Muscle of leg (tissue), 11 donors: ENCODE results near the gene KCNK4. TPM values are rescaled to one million over a fixed set of nuclear protein-coding genes. Genes with fewer than 3 reads are reported as not detected.
"Not testable (repeated sequence)": the region's sequence is repeated elsewhere in the genome, so short reads cannot be mapped to it uniquely, and the experiment has no call there.

Experiments used
- DNase-seq: peaks from one replicate; pipeline ENCODE4 v3.0.0; 2013
- H3K27ac ChIP-seq: one replicate; pipeline ENCODE4 v1.5.1; 2013; ENCODE audit warnings: mild to moderate bottlenecking, low read length, control low read depth
- H3K27me3 ChIP-seq: one replicate; pipeline ENCODE4 v1.6.1; 2013; ENCODE audit warnings: low read length; ENCODE audit not compliant: control insufficient read depth, insufficient read depth
- H3K36me3 ChIP-seq: one replicate; pipeline ENCODE4 v1.6.1; 2013; ENCODE audit warnings: low read length; ENCODE audit not compliant: control insufficient read depth, insufficient read depth
- H3K4me1 ChIP-seq: one replicate; pipeline ENCODE4 v1.6.1; 2013; ENCODE audit warnings: low read length; ENCODE audit not compliant: control insufficient read depth, insufficient read depth
- H3K4me3 ChIP-seq: one replicate; pipeline ENCODE4 v1.5.1; 2013; ENCODE audit warnings: low read length, control low read depth
- H3K9me3 ChIP-seq: replicated peaks from 2 replicates; pipeline ENCODE4 v1.6.1; 2013; ENCODE audit warnings: low read depth, low read length; ENCODE audit not compliant: control insufficient read depth
- WGBS: methylation state at CpG from one replicate; pipeline ENCODE4 v1.1.5; 2013; ENCODE audit warnings: missing lambda C conversion rate; ENCODE audit not compliant: insufficient coverage; 5-methylcytosine and 5-hydroxymethylcytosine counted together
- polyA plus RNA-seq, 8 donors: library from polyadenylated mRNA; unstranded; fragments of 120-200 nt; gene quantifications; one replicate each; pipeline versions ENCODE4 v1.2.1 to v1.2.3, GENCODE V29; 2013; ENCODE audit warnings: inconsistent platforms in 1 of 8, low replicate concordance in 1 of 8; ENCODE audit not compliant: insufficient read length in 8 of 8, insufficient read depth in 1 of 8
- total RNA-seq: library from RNA; stranded (reverse); fragments of 120-200 nt; gene quantifications from one replicate; pipeline ENCODE4 v1.2.4, GENCODE V29; 2013

KCNK4 gene
- total and polyA plus RNA-seq, 9 donors = 0.08 to 0.13 TPM; not detected in 7

- Histone ChIP-seq H3K27ac (peak within 1 kb of the TSS; percentile 100), H3K4me1 (peaks cover 34% of the 10 kb centered on the region), H3K4me3 (peak within 1 kb of the TSS; percentile 99), H3K36me3 (peaks cover 45% of the 10 kb centered on the region), H3K27me3 (no peaks in the 10 kb centered on the region), H3K9me3 (no peaks in the 10 kb centered on the region)
- peak; percentile 99 for DNase-seq
- under 1% methylated on average over 47 of the region's 61 CpGs for WGBS
Observed at GRCh38 chr11:64317961-64318765, 27.1 kb downstream of the KCNK4 start, which contains the start of gene PRDX5. Gene PRDX5 (plus strand): TSS chr11:64318121. CDS start chr11:64318216, 95 bp downstream.

DNA sequence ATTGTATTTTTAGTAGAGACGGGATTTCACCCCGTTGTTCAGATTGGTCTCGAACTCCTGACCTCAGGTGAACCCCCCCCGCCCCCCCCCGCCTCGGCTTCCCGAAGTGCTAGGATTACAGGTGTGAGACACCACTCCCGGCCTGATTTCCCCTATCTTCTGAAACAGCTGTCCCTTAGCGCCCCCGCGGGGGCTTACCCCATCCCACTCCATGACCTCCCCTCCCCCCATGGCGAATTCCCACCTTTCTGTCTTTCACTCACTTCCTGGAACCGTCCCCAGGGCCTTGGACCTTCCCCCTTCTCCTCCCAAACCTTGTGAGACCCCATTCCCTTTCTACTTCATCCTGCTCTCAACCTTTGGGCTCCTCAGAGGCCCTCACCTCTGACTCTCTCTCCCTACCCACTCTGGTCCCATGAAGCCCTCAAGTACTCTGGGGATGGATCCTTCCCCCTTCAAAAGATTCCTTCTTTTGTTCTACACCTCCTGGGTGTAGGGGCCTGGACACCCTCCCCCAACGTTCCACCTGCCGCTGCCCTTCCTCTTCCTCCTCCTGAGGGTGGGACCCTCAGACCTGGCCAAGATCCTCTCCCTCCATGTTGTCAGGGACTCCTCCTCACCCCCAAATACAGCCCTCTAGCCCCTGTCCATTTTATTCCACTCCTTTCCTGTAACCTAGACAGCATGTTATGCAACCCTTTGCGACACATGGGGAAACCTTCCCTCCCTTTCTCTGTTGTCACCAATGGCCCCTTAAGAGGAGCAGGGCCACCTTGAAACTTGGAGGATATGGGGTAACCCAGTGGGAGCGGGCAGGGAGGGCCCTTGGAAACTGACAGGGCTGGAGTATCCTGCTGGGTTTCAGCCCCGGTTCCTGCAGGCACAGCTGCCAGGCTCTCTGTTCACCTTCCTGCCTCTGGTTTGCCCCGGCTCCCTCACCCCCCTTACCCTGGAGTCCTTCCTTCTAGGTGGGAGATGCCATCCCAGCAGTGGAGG is 28.0 kb downstream of the KCNK4 start:
- Histone ChIP-seq H3K4me1 (peaks cover 25% of the 10 kb centered on the region), H3K27me3 (no peaks in the 10 kb centered on the region), H3K36me3 (peaks cover 50% of the 10 kb centered on the region), H3K4me3 (peak overlapping the region; percentile 99), H3K27ac (peak overlapping the region; percentile 91), H3K9me3 (no peaks in the 10 kb centered on the region)
- DNase-seq = peak; percentile 49
- 15% methylated on average over 8 of the region's 19 CpGs for WGBS

DNA sequence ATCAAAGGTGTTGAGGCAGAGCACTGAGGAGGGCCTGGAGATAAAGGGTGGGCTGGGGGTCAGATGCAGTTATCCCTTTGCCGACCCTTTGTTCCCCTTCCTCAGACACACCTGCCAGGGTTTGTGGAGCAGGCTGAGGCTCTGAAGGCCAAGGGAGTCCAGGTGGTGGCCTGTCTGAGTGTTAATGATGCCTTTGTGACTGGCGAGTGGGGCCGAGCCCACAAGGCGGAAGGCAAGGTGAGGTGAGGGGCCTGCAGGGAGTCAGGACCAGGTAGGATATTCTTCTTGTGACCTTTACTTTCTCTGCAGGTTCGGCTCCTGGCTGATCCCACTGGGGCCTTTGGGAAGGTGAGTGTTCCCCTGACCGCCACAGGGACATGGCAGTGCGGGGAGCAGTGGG is 29.5 kb downstream of the KCNK4 start:
- 98% methylated on average over 5 of the region's 7 CpGs for WGBS
- no peak for DNase-seq
- peaks cover 22% of the 10 kb centered on the region for H3K4me1 ChIP-seq
- H3K36me3 ChIP-seq = peaks cover 35% of the 10 kb centered on the region
- H3K4me3 ChIP-seq = no peak overlapping the region
- no peak overlapping the region for H3K27ac ChIP-seq
- no peaks in the 10 kb centered on the region for H3K9me3 ChIP-seq
- no peaks in the 10 kb centered on the region for H3K27me3 ChIP-seq

GRCh38 chr11:64321026-64321425 is 29.9 kb downstream of the KCNK4 start:
- H3K4me3 ChIP-seq = no peak overlapping the region
- no peaks in the 10 kb centered on the region for H3K27me3 ChIP-seq
- peaks cover 30% of the 10 kb centered on the region for H3K36me3 ChIP-seq
- H3K27ac ChIP-seq = no peak overlapping the region
- H3K9me3 ChIP-seq = no peaks in the 10 kb centered on the region
- no peak for DNase-seq
- H3K4me1 ChIP-seq = peaks cover 21% of the 10 kb centered on the region
- WGBS = 83% methylated on average over 5 of the region's 5 CpGs

- H3K27ac ChIP-seq = no peak overlapping the region
- WGBS = 92% methylated on average over 4 of the region's 5 CpGs
- H3K4me1 ChIP-seq = peaks cover 17% of the 10 kb centered on the region
- no peaks in the 10 kb centered on the region for H3K27me3 ChIP-seq
- H3K9me3 ChIP-seq = no peaks in the 10 kb centered on the region
- no peak for DNase-seq
- H3K36me3 ChIP-seq = peaks cover 29% of the 10 kb centered on the region
- no peak overlapping the region for H3K4me3 ChIP-seq
Observed at GRCh38 chr11:64321533-64321932, 30.4 kb downstream of the KCNK4 start.

GRCh38 chr11:64322925-64323260 is 31.8 kb downstream of the KCNK4 start:
- 79% methylated on average over 2 of the region's 7 CpGs for WGBS

GRCh38 chr11:64323373-64323772 is 32.3 kb downstream of the KCNK4 start:
- peaks cover 29% of the 10 kb centered on the region for H3K36me3 ChIP-seq
- no peak overlapping the region for H3K27ac ChIP-seq
- peaks cover 10% of the 10 kb centered on the region for H3K4me1 ChIP-seq
- 67% methylated on average over 2 of the region's 5 CpGs for WGBS
- no peak for DNase-seq
- H3K9me3 ChIP-seq = peaks cover 3% of the 10 kb centered on the region
- no peaks in the 10 kb centered on the region for H3K27me3 ChIP-seq
- H3K4me3 ChIP-seq = no peak overlapping the region

More at GRCh38 chr11:64322925-64323260, 31.8 kb downstream of the KCNK4 start:
- DNase-seq = no peak
- no peak overlapping the region for H3K4me3 ChIP-seq
- H3K9me3 ChIP-seq = peaks cover 3% of the 10 kb centered on the region
- H3K4me1 ChIP-seq = peaks cover 10% of the 10 kb centered on the region
- H3K27ac ChIP-seq = no peak overlapping the region
- H3K27me3 ChIP-seq = no peaks in the 10 kb centered on the region
- peaks cover 29% of the 10 kb centered on the region for H3K36me3 ChIP-seq

DNA sequence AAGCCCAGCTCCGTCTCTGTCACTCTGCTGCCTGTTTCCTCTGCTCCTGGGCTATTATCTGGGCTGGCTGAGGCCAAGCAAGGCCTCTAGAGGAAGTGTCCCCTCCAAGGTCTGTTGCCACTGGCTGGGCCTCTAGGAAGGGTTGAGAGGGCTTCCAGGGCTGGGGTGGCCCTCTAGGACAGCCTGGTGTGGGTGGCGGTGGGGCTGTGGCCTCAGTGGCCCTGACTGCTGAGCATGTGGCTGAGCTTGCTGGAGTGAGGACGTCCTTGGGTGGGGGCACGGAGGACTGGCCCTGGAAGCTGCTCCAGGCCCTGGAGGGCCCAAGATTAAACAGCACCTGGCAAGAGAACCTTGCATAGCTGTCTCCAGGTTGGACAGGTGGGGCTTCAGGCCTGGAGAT is 32.9 kb downstream of the KCNK4 start:
- WGBS = 74% methylated on average over 3 of the region's 4 CpGs
- peaks cover 29% of the 10 kb centered on the region for H3K36me3 ChIP-seq
- H3K27ac ChIP-seq, H3K9me3 ChIP-seq, H3K4me3 ChIP-seq, DNase-seq, H3K4me1 ChIP-seq, H3K27me3 ChIP-seq: not testable (repeated sequence)

DNA sequence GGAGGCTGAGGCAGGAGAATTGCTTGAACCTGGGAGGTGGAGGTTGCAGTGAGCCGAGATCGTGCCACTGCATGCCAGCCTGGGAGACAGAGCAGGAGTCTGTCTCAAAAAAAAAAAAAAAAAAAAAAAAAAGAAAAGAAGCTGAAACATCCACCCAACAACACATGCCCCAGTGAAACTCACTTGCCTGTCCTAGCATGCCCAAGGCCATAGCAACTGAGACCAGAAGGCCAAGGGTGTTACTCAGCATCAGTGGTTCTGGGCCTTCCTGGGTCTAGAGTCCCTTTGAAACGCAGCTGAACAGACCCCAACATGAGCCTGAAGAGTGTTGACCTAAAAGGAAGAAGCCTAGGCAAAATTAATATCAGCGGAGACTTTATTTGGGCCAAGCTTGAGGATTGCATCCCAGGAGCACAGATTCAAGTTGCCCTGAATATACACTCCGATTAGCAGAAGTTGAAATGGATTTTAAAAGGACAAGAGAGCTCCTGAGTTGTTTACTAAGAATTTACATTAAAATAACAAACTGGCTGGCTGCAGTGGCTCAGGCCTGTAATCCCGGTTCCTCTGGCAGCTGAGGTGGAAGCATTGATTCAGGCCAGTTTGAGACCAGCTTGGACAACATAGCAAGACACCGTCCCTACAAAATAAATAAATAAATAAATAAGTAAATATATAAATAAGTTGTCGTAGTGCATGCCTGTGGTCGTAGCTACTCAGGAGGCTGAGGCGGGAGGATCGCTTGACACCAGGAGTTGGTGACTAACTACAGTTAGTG is 33.8 kb downstream of the KCNK4 start:
- Histone ChIP-seq H3K27ac (no peak overlapping the region), H3K36me3 (peaks cover 24% of the 10 kb centered on the region), H3K4me3 (no peak overlapping the region), H3K4me1 (no peaks in the 10 kb centered on the region), H3K27me3 (peaks cover 4% of the 10 kb centered on the region), H3K9me3 (peaks cover 3% of the 10 kb centered on the region)
- DNase-seq = no peak
- 67% methylated on average over 2 of the region's 11 CpGs for WGBS
